ENCODE measurements around the gene NR3C2. TPM values are rescaled to one million over a fixed set of nuclear protein-coding genes. Genes with fewer than 3 reads are reported as not detected.

NR3C2 gene
- total RNA-seq, 1 donor from 2014 or later: 0.79 TPM

DNA sequence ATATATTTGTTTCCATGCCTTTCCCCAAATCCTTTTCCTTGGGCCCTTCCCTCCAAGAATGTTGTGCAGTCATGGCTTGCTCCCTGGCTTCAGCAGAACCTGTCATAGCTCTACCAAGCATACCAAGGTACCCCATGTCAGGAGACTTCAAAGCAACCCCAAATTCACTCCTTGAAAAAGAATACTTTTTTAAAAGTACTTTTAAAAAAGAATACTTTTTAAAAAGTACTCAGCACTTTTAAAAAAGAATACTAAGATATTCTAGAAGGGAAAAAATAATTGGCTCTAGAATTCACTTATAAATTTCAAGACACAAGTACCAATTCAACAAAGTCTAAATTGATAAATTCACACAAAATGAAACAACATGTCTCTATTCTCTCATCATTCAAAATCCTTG is 76.0 kb downstream of the NR3C2 start:
- FAIRE-seq (no peak), DNase-seq (ENCODE audit: low read depth) (no peak)
- Histone ChIP-seq H3K36me3 (ENCODE audit: control insufficient read depth, insufficient read depth, low read length) (no peaks in the 10 kb centered on the region), H3K27me3 (ENCODE audit: control insufficient read depth, insufficient read depth, low read length) (no peaks in the 10 kb centered on the region), H3K4me3 (ENCODE audit: low read depth, low read length) (no peak overlapping the region)
- TF ChIP-seq, protein P1, sequence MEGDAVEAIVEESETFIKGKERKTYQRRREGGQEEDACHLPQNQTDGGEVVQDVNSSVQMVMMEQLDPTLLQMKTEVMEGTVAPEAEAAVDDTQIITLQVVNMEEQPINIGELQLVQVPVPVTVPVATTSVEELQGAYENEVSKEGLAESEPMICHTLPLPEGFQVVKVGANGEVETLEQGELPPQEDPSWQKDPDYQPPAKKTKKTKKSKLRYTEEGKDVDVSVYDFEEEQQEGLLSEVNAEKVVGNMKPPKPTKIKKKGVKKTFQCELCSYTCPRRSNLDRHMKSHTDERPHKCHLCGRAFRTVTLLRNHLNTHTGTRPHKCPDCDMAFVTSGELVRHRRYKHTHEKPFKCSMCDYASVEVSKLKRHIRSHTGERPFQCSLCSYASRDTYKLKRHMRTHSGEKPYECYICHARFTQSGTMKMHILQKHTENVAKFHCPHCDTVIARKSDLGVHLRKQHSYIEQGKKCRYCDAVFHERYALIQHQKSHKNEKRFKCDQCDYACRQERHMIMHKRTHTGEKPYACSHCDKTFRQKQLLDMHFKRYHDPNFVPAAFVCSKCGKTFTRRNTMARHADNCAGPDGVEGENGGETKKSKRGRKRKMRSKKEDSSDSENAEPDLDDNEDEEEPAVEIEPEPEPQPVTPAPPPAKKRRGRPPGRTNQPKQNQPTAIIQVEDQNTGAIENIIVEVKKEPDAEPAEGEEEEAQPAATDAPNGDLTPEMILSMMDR (IDR thresholded peaks at IDR 0.05; ENCODE audit: insufficient read depth, low read length, severe bottlenecking): no peak

- Histone ChIP-seq H3K4me3 (ENCODE audit: low read depth, low read length) (no peak overlapping the region), H3K36me3 (ENCODE audit: control insufficient read depth, insufficient read depth, low read length) (no peaks in the 10 kb centered on the region), H3K27me3 (ENCODE audit: control insufficient read depth, insufficient read depth, low read length) (no peaks in the 10 kb centered on the region)
- TF ChIP-seq, protein P1 (IDR thresholded peaks at IDR 0.05; ENCODE audit: insufficient read depth, low read length, severe bottlenecking): no peak
- no peak for DNase-seq (ENCODE audit: low read depth)
- no peak for FAIRE-seq
Measured at GRCh38 chr4:148364525-148364924, 77.7 kb downstream of the NR3C2 start.

DNA sequence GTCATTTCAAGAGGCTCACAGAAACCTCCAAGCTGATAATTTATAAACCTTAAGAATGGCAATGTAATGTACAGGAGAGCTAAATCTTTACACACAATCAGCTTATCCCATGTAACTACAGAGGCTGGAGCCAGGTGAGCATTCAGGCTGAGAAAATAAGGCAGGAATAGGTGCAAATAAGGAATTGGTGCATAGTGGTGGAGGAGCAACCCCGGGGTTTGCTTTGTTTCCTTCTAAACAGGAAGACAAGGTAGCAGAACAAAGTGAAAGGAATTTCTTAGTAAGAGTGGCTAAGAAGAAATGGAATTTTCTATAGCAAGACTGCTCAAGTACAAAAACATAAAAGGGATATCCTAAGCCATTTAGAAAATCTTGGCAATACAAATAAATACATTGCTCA is 82.4 kb downstream of the NR3C2 start:
- Histone ChIP-seq H3K36me3 (ENCODE audit: control insufficient read depth, insufficient read depth, low read length) (no peaks in the 10 kb centered on the region), H3K27me3 (ENCODE audit: control insufficient read depth, insufficient read depth, low read length) (no peaks in the 10 kb centered on the region), H3K4me3 (ENCODE audit: low read depth, low read length) (no peak overlapping the region)
- FAIRE-seq (no peak), DNase-seq (ENCODE audit: low read depth) (no peak)
- TF ChIP-seq, protein P1 (IDR thresholded peaks at IDR 0.05; ENCODE audit: insufficient read depth, low read length, severe bottlenecking): no peak

GRCh38 chr4:148355442-148356123 is 86.6 kb downstream of the NR3C2 start:
- no peak for DNase-seq (ENCODE audit: low read depth)
- TF ChIP-seq, protein P1 (IDR thresholded peaks at IDR 0.05; ENCODE audit: insufficient read depth, low read length, severe bottlenecking): no peak
- FAIRE-seq: no peak
- H3K27me3 ChIP-seq (ENCODE audit: control insufficient read depth, insufficient read depth, low read length): no peaks in the 10 kb centered on the region
- H3K4me3 ChIP-seq (ENCODE audit: low read depth, low read length): no peak overlapping the region
- H3K36me3 ChIP-seq (ENCODE audit: control insufficient read depth, insufficient read depth, low read length): no peaks in the 10 kb centered on the region

GRCh38 chr4:148354186-148354585 is 88.0 kb downstream of the NR3C2 start:
- Histone ChIP-seq H3K27me3 (ENCODE audit: control insufficient read depth, insufficient read depth, low read length) (no peaks in the 10 kb centered on the region), H3K4me3 (ENCODE audit: low read depth, low read length) (no peak overlapping the region), H3K36me3 (ENCODE audit: control insufficient read depth, insufficient read depth, low read length) (no peaks in the 10 kb centered on the region)
- FAIRE-seq (no peak), DNase-seq (ENCODE audit: low read depth) (no peak)
- TF ChIP-seq, protein P1 (IDR thresholded peaks at IDR 0.05; ENCODE audit: insufficient read depth, low read length, severe bottlenecking): no peak

DNA sequence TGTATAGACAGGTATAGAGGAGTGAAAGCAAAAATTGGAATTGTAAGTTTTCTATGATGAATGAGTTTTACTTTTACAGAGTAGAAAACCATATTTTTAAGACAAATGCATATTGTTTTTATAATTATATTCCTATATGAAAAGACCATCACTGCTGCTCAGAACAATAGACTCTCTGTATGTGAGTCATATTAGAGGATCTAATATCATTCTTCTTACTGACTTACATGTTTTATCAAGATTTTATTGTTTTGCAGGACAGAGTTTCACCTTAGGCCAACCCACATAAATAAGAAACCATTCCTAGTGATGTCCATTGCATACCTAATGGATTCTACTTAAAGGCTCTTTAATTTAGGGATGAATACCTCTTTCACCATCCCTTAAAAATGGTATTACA is 88.6 kb downstream of the NR3C2 start:
- Histone ChIP-seq H3K36me3 (ENCODE audit: control insufficient read depth, insufficient read depth, low read length) (no peaks in the 10 kb centered on the region), H3K27me3 (ENCODE audit: control insufficient read depth, insufficient read depth, low read length) (no peaks in the 10 kb centered on the region), H3K4me3 (ENCODE audit: low read depth, low read length) (no peak overlapping the region)
- FAIRE-seq: no peak
- no peak for DNase-seq (ENCODE audit: low read depth)
- TF ChIP-seq, protein P1 (IDR thresholded peaks at IDR 0.05; ENCODE audit: insufficient read depth, low read length, severe bottlenecking): no peak
